ENCODE measurements around the gene UBE2F.
"Not testable (repeated sequence)": the region's sequence is repeated elsewhere in the genome, so short reads cannot be mapped to it uniquely, and the experiment has no call there.

The UBE2F gene

DNA sequence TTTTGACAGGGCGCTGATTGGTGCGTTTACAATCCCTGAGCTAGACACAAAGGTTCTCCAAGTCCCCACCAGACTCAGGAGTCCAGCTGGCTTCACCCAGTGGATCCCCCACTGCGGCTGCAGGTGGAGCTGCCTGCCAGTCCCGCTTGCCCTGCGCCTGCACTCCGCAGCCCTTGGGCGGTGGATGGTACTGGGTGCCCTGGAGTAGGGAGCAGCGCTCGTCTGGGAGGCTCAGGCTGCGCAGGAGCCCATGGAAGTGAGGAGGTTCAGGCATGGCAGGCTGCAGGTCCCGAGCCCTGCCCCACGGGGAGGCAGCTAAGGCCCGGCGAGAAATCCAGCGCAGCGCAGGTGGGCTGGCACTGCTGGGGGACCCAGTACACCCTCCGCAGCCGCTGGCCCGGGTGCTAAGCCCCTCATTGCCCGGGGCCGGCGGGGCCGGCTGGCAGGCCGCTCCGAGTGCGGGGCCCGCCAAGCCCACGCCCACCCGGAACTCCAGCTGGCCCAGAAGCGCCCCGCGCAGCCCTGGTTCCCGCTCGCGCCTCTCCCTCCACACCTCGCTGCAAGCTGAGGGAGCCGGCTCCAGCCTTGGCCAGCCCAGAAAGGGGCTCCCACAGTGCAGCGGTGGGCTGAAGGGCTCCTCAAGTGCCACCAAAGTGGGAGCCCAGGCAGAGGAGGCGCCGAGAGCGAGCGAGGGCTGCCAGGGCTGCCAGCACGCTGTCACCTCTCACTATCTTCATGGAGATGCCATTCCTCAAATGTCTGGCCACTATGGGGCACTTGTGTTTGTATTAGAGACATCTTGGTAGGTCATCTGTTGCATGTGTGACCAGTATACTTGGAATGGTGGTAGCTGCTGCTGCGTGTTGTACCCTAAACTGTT, 91.1 kb downstream of the UBE2F start:
- DNase-seq = not testable (repeated sequence)

DNA sequence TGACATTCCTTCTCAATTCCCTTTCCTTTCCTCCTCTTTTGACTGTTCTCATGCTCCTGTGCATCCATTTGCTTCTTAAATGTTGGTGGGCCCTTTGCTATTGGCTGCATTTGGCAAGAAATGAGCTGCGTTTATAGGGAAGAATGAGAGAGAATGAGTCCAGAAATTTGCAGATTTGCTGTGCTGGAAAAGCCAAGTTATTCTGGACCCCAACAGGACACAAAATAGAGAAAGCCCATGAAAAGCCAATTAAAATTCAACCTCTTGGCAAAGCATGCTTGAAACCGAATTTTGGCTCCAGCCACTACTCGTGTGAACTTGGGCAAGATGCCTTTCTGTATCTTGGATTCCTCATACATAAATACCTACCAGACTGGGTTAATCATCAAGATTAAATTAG, 92.7 kb downstream of the UBE2F start:
- no peak for DNase-seq

DNA sequence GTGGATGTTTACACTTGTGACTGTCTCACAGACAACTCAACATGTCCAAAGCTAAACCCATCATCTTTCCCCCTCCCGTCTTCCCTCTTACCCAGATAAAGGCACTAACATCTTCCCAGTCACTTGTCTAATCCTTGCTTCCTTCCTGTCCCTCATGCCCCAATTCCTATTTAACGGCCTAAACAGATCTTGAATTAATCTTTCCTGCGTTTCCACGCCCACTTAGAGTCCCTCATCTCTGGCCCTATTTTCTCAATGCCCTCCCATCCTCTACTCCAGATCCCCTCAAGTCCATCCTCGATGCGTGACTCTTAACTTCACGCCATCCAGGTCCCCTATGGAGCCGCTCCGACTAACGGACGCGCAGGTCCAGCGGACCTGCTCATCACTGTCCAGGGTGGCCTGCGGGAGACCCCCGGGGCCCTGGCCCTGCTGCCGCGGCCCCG, 93.3 kb downstream of the UBE2F start:
- DNase-seq = no peak

DNA sequence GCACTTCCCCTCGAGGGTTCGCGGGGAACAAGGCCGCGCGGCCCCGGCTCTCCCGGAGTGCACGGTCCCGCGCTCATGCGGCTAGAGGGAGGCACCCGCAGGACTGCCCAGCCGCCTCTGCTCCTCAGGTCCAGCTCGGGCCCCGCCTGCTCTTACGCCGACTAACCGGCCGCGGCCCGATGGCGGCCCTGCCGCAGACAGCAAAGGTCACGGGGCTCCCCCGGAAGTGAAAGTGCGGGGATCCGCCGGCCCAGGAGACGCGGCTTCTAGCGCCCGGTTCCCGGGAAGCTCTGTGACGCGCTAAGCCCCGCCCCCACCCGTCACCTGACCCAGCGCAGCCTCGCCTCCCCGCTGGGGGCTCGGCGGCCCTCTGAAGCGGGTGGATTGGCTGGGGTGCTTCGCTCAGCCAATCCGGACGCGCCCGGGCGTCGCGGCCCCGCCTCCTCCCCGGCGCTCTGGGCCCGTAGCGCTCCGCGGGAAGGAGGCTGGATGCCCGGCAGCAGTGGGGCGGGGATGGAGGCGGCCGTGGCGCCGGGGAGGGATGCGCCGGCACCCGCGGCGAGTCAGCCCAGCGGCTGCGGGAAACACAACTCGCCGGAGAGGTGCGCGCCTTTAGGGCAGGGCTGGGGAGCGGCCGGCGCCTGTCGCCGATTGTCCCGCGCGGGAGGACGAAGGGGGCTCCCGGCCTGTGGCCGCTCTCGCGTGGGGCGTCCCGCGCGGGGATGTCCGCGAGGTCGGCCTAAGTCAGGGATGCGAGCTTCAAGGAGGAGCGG, 93.9 kb downstream of the UBE2F start, which contains the start of gene SCLY:
Gene SCLY (plus strand): TSS at position 460 of the 773 bp plus-strand sequence. CDS start 54 bp downstream, at position 514.
- DNase-seq = peak; percentile 97

DNA sequence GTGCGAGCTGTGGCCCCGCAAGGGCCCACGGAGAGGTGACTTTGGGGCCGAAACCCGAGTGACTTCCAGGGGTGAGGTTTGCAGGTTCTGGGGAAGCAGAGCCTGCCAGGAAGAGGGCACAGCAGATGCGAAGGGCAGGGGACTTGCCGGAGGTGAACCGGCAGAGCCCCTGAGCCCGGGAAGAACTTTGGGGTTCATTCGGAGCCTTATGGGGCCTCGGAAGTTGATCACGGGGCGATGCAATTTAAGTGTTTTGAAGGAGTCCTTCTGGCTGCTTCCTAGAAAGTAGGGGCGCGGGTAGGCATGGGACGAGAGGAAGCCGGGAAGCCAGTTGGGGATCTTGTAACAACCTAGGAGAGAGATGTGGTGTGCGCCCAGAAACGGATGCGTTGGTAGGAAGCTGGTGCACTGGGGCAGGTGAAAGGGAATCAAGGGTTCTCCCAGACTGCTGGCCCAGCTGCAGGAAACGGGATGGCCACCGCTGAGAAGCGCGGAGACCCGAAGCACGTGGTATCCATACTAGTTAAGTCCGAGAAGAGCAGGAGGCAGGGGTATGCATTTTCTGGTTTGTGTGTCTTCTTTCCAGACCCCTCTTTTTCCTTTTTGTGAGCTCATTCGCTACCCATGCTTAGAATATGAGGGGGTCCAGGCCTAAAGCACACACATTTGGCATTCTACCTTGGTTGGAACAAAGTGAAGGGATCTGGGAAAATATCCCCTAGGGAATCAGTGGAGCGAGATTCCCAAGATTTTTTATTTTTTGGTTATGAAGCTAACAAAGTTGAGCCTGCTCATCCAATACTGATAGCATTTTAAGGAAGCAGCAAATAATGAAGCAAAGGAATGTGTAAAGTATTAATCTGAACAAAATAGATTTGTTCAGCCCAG, 94.7 kb downstream of the UBE2F start:
- no peak for DNase-seq

DNA sequence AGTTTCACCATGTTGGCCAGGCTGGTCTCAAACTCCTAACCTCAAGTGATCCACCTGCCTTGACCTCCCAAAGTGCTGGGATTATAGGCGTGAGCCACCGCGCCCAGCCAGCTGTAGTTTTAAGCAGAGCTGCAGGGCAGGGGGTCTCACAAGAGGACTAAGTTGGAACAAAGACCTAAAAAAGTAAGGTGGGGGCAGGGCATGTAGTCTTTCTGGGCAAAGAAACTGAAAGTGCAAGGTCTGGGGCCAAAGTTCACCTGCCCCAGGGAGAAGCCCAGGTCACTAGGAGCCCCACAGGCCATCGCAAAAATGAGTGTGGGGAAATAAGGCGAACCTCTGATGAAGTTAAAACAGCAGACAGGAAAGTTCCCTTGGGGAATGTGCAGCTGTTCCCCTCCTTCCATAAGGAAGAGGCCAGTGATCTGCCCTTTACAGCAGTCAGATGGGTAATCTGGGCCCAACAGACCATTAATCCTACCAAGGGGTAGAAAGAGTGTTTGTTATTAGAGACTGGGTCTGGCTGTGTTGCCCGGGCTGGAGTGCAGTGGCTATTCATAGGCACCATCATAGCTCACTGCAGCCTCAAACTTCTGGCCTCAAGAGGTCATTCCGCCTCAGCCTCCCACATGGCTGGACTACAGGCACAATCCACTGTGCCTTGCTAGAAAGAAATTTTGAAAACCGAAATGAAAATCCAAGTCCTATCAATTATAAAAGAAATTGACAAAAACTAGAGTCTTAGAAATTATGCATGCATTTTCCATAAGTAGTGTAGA, 96.8 kb downstream of the UBE2F start:
- DNase-seq = no peak

DNA sequence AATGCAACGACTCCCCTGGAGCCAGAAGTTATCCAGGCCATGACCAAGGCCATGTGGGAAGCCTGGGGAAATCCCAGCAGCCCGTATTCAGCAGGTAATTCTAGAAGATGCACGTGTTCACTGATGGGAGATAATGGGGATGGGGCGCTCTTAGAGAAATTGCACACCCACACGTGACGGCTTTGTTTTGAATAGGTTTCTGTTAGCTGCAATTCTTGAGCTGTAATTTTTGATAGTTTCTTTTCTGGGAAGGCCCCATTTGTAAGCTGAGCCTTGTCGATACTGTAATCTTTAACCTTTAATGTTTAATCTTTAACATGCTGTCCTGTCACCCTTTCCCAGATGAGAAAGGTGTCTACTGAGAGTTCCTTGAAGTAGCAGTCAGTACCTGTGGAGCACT, 97.6 kb downstream of the UBE2F start:
- no peak for DNase-seq

DNA sequence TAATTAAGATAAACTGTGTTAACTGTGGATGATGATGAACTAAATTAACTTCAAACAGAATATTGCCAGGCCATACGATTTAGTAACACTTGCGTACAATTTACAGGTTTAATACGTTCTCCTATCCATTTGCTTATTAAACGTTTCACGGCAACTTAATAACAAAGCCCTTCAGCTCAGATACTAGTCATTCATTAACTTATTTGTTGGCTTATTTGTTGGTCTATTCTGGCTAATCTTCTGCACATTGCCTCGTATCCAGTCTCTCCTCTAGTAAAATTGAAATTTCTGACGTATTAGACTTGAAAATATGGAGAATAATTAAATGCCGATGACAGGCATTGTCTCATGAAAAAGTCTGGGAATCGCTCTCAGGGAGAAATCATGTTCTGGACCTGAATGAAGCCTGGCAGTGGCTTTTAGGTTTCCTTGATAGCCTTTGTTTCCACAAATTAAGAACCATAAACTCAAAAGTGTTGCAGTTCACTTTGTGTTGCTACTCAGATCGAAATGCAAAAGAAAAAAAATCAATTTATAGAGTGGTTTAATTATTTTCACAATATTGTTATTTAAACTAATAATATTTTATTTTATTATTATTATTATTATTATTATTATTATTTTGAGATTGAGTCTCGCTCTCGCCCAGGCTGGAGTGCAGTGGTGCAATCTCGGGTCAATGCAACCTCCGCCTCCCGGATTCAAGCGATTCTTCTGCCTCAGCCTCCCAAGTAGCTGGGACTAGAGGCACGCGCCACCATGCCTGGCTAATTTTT, 98.4 kb downstream of the UBE2F start:
- DNase-seq = no peak

DNA sequence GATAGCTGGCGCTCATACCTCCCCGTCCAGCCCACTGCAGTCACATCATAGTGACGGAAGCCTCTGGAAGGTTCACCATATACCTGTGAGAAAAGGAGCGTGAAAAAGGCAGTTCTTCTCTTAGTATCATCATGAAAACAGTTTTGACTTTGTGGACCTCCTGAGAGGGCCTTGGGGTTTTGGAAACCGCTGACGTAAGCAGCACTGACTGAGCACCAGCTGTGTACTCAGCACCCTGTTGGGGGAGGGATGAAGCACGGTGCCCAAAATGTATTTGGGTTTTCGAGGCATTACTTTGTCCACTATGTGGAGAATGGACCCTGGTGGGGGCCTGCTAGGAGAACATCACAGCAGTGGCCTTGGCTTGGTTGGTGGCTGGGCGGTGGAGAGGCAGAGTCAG, 99.4 kb downstream of the UBE2F start:
- no peak for DNase-seq

DNA sequence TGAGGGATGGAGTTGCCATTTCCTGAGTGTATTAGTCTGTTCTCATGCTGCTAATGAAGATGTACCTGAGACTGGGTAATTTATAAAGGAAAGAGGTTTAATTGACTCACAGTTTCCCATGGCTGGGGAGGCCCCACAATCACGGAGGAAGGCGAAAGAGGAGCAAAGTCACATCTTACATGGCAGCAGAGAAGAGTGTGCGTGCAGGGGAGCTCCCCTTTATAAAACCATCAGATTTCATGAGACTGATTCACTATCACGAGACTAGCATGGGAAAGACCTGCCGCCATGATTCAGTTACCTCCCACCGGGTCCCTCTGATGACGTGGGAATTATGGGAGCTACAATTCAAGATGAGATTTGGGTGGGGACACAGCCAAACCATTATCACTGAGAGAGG, 99.9 kb downstream of the UBE2F start:
- DNase-seq = not testable (repeated sequence)

DNA sequence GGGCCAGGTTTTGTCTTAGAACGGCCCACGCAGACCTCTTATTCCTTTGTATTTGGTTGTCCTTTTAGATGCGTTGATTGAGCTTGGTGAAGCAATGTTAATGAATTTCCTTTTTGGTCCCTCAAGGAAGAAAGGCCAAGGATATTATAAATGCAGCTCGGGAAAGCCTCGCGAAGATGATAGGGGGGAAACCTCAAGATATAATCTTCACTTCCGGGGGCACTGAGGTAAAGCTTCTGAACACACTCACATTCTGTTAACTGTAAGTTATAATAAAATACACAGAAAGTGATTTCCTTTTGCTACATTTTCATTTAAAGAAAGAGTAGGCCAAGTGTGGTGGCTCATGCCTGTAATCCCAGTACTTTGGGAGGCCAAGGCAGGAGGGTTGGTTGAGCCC, 101.1 kb downstream of the UBE2F start:
- no peak for DNase-seq

DNA sequence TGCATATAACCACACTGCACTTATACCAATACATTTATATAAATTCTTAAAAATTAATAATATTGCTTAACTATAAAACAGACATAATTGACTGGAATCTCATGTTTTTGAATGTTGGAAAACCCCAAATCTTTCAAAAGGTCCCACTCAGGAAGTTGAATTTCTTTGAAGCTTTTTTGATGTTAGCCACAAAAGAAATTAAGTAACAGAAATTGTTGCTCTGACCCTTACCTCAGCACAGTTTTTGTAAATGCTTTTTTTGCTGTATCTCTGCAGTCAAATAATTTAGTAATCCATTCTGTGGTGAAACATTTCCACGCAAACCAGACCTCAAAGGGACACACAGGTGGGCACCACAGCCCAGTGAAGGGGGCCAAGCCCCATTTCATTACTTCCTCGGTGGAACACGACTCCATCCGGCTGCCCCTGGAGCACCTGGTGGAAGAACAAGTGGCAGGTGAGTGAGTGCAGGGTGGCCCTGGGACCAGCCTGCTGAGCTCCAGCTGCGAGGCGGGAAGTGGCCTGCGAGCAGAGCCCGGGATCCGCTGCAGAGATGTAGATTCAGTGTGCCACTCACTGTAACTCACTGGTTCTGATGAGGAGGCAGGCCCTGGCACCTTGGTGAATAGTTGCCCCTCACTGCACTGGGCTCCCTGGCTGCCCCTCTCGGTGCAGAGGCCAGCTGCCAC, 102.4 kb downstream of the UBE2F start:
- DNase-seq = no peak

DNA sequence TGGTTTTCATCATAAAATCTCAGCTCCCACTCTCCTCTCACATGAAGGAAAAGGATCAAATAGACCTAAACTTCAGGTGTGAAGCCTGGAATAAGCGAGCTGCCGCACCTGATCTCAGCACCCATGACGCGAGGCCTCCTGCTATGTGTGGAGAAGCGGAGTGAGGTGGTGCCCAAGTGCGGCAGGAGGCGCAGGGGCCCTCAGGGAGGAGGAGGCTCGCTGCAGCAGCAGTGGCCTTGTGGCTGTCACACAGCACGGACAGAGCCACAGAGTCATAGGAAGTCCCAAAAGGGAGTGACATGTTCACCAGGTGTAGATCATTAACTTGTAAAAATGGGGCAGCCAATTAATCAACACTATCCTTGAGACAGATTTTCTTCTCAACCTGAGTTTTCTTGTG, 103.1 kb downstream of the UBE2F start:
- DNase-seq = no peak

DNA sequence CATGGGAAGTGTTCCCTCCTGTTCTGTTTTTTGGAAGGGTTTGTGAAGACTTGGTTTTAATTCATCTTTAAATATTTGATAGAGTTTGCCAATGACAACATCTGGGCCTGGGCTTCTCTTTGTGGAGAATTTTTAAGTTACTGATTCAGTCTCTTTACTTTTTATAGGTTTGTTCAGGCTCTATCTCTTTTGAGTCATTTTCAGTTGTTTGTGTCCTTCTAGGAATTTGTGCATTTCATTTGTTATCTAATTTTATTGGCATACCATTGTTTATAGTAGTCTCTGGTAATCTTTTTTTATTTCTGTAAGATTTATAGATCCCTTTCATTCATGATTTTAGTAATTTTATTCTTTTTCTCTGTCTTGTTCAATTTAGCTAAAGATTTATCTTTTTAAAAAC, 108.6 kb downstream of the UBE2F start:
- no peak for DNase-seq

DNA sequence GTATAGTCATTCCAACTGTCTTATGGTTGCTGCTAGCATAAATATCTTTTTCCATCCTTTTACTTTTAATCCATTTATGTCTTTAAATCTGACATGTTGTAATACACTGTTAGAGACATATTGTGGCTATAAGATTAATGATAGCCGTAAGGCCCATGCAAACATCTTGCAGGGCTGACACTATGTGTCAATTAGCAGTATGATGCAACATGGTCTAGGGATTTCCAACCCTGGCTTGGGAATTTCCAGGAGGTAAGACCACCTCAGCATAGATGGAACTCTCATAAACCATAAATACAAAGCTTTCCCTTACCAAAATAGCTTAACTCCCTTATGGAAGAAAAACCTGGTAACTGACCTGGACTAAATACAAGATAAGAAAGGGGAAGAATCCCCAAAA, 110.5 kb downstream of the UBE2F start:
- no peak for DNase-seq

DNA sequence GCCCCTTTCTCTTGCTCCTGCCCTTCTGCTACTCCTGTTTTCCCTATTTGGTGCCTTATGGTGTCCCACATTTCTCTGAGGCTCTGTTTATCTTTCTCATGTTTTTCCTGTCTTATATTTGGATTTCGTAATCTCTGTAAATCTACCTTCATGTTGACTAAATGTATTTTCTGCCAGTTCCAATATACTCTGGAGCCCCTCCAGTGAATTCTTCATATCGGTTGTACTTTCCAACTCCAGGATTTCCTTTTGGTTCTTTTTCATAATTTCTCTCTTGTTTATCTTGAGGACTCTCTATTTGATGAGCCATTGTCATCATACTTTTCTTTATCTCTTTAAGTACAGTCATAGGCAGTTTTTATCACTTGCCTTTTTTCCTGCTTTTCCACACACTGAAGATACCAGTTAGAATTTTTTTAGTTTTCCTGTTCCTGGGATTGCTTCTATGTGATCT, 113.1 kb downstream of the UBE2F start:
- DNase-seq = no peak

DNA sequence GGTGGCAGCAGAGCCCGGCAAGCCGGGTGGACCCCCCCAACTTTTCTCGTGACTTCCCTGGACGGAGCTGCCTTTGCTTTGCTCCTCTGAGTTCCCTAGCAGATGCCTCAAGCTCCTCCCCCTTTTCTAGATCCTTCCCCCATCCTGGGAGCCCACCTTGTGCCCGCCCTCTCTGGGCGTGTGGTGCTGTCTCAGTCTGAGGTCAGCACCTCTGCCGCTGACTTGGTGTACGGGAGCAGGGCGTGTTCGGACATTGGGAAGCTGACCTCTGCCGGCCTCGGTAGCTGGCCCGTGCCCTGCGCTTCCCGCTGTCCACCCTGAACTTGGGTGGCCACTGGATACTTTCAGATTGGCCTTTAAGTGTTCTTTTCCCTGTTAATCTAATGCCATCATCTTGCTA, 113.7 kb downstream of the UBE2F start:
- no peak for DNase-seq

DNA sequence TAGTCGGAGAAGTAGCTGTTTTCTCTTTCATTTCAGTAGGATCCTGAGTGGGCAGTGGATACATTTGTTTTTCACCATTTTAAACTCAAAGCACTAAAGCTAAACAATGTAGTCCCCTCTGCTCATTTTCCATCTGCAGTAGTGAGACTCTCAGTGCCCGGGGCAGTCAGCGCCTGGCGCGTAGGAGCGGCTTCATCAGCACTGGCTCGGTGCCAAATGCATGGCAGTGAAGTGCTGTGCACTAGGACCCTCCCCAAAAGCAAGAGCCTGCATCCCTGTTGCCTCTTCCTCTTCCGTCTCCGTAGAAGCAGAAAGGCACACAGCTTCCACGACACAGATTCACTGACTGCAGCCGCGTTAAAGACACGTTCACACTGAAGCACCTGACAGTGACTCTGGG, 114.3 kb downstream of the UBE2F start:
- DNase-seq = no peak

DNA sequence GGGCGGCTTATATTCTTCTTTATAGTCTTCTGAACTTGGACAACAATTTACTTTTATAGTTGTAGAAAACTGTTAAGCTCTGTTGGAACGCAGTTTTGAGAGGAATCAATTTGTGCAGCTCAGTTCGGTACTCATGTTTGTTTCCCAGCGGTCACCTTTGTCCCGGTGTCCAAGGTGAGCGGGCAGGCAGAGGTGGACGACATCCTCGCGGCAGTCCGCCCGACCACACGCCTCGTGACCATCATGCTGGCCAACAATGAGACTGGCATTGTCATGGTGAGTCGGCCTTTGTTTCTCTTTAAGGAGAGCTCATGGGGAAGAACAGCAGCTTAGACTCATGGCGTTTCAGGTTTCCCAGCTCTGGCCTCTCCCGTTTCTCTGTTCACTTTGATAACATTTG, 114.7 kb downstream of the UBE2F start:
- no peak for DNase-seq

DNA sequence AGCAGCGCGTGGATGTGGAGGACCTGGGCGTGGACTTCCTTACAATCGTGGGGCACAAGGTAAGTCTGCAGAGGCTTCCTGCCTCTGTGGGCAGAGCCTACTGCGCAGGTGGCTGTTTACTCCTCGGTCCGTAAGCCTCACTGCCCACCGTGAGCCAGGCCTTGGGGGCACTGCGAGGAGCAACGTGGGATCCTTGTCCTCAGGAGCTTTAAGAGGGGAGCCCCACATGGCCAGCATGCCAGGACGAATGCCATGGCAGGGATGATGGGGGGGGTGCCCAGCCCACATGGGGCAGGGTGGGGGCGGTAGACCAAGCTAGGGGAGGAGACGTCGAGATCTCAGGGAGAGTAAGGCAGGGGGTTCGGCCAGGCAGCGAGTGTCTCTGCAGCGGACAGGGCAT, 115.3 kb downstream of the UBE2F start:
- no peak for DNase-seq

DNA sequence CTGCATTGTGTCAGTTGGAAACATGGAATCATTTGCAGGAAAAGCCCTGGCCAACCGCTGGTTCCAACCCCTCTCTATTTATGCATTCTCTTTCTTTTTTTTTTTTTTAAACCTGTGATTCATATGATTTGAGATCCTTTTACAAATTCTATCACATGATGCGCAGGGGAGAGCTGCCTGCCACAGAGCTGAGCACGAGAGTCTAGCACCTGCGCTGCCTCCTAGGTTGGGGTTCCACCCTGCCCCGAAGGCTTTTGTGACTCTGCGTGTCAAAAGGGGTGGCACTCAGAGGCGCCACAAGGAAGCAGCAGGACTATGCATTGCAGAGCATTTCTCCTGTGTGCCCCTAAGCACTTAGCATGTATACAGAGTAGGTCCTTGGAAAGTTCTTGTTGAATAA, 116.0 kb downstream of the UBE2F start:
- no peak for DNase-seq
